ENCODE data around the gene PPFIA4.

The PPFIA4 gene

GRCh38 chr1:203049576-203050180 lies 23.4 kb downstream of the PPFIA4 start:
- H4K91ac ChIP-seq (ENCODE audit: low read depth, low read length, poor library complexity) = no peak overlapping the region
- no peak overlapping the region for H2BK120ac ChIP-seq (ENCODE audit: low read depth, low read length)
- no peak overlapping the region for H2BK5ac ChIP-seq (ENCODE audit: low read length)
- no peak overlapping the region for H4K8ac ChIP-seq (ENCODE audit: low read depth, low read length)
- H3K4me3 ChIP-seq (ENCODE audit: low read length in 2 of 2) = no peak overlapping the region
- H2BK15ac ChIP-seq (ENCODE audit: low read length) = no peak overlapping the region
- peak overlapping the region; percentile 24 for H2AK5ac ChIP-seq (ENCODE audit: low read depth, low read length)
- no peak overlapping the region for H3K14ac ChIP-seq (ENCODE audit: low read length)
- no peak overlapping the region for H3K4me2 ChIP-seq (ENCODE audit: insufficient read depth, low read length, poor library complexity, severe bottlenecking)
- no peak overlapping the region for H3K23ac ChIP-seq (ENCODE audit: low read depth, low read length, poor library complexity)
- H3K4me1 ChIP-seq (ENCODE audit: control insufficient read depth in 2 of 2, insufficient read depth in 1 of 2, low read depth in 1 of 2, low read length in 2 of 2) = peaks cover 0 to 5% of the 10 kb centered on the region in 2 donors
- no peak overlapping the region for H2AFZ ChIP-seq (ENCODE audit: low read length)
- peak overlapping the region; percentile 24 for H3K9ac ChIP-seq (ENCODE audit: low read depth, low read length, poor library complexity)
- no peak overlapping the region for H2BK12ac ChIP-seq (ENCODE audit: low read length)
- H3K36me3 ChIP-seq (replicated peaks in 1 of 2; ENCODE audit: control insufficient read depth in 2 of 2, insufficient read depth in 2 of 2, low read length in 2 of 2) = no peaks in the 10 kb centered on the region
- H3K79me1 ChIP-seq (ENCODE audit: low read depth, low read length) = no peaks in the 10 kb centered on the region
- peaks cover 0 to 70% (median 0%) of the 10 kb centered on the region in 3 experiments for H3K27me3 ChIP-seq (ENCODE audit: control insufficient read depth in 3 of 3, insufficient read depth in 3 of 3, low read depth in 1 of 3, low read length in 3 of 3)
- H3K18ac ChIP-seq (ENCODE audit: low read length) = no peak overlapping the region
- DNase-seq (ENCODE audit: low spot score) = no peak
- H3K9me3 ChIP-seq (replicated peaks in 1 of 2; ENCODE audit: control insufficient read depth in 2 of 2, insufficient read depth in 1 of 2, low read depth in 1 of 2, low read length in 2 of 2) = no peaks in the 10 kb centered on the region
- H3K4ac ChIP-seq (ENCODE audit: low read length) = no peak overlapping the region
- WGBS, 2 donors (ENCODE audit: extremely low coverage in 2 of 2, insufficient read length in 2 of 2, insufficient replicate concordance in 1 of 2) = no CpG with 5 or more reads among the region's 14 CpGs
- no peak overlapping the region for H3K27ac ChIP-seq (replicated peaks; ENCODE audit: low read length)

DNA sequence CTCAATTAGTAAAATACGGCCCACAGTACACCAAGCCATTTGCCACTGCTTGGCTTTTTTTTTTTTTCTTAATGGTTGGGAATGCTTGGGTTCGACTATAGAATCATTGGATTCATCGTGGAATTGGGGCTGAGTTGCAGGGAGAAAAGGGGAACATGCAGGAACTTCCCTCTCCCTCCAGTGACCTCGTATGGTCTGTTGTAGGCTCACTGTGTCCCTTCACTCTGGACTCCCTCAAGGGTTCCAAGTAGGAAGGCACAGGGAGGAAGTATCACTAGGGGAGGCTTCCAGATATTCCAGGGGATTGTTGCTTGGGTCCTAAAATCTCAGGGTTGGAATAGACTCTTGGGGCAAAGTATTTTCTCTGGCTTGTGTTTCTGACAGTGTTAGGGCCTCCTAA lies 24.5 kb downstream of the PPFIA4 start:
- Histone ChIP-seq H3K4me1 (ENCODE audit: control insufficient read depth in 2 of 2, insufficient read depth in 1 of 2, low read depth in 1 of 2, low read length in 2 of 2) (peaks cover 0 to 15% of the 10 kb centered on the region in 2 donors), H2BK12ac (ENCODE audit: low read length) (no peak overlapping the region), H3K36me3 (replicated peaks in 1 of 2; ENCODE audit: control insufficient read depth in 2 of 2, insufficient read depth in 2 of 2, low read length in 2 of 2) (no peaks in the 10 kb centered on the region), H3K18ac (ENCODE audit: low read length) (no peak overlapping the region), H2BK120ac (ENCODE audit: low read depth, low read length) (no peak overlapping the region), H2BK5ac (ENCODE audit: low read length) (no peak overlapping the region), H4K91ac (ENCODE audit: low read depth, low read length, poor library complexity) (no peak overlapping the region), H3K79me1 (ENCODE audit: low read depth, low read length) (no peaks in the 10 kb centered on the region), H4K8ac (ENCODE audit: low read depth, low read length) (no peak overlapping the region), H2AK5ac (ENCODE audit: low read depth, low read length) (no peak overlapping the region), H3K27ac (replicated peaks; ENCODE audit: low read length) (no peak overlapping the region), H3K4me2 (ENCODE audit: insufficient read depth, low read length, poor library complexity, severe bottlenecking) (no peak overlapping the region), H3K14ac (ENCODE audit: low read length) (no peak overlapping the region), H3K9me3 (replicated peaks in 1 of 2; ENCODE audit: control insufficient read depth in 2 of 2, insufficient read depth in 1 of 2, low read depth in 1 of 2, low read length in 2 of 2) (no peaks in the 10 kb centered on the region), H2BK15ac (ENCODE audit: low read length) (no peak overlapping the region), H3K4ac (ENCODE audit: low read length) (no peak overlapping the region), H3K9ac (ENCODE audit: low read depth, low read length, poor library complexity) (no peak overlapping the region), H3K23ac (ENCODE audit: low read depth, low read length, poor library complexity) (no peak overlapping the region), H2AFZ (ENCODE audit: low read length) (no peak overlapping the region), H3K27me3 (ENCODE audit: control insufficient read depth in 3 of 3, insufficient read depth in 3 of 3, low read depth in 1 of 3, low read length in 3 of 3) (peaks cover 0 to 63% (median 0%) of the 10 kb centered on the region in 3 experiments), H3K4me3 (ENCODE audit: low read length in 2 of 2) (no peak overlapping the region)
- WGBS, 2 donors (ENCODE audit: extremely low coverage in 2 of 2, insufficient read length in 2 of 2, insufficient replicate concordance in 1 of 2) = no CpG with 5 or more reads among the region's 4 CpGs
- no peak for DNase-seq (ENCODE audit: low spot score)

GRCh38 chr1:203051841-203052324 lies 25.6 kb downstream of the PPFIA4 start:
- peaks cover 0 to 15% of the 10 kb centered on the region in 2 donors for H3K4me1 ChIP-seq (ENCODE audit: control insufficient read depth in 2 of 2, insufficient read depth in 1 of 2, low read depth in 1 of 2, low read length in 2 of 2)
- no CpG with 5 or more reads among the region's 20 CpGs for WGBS, 2 donors (ENCODE audit: extremely low coverage in 2 of 2, insufficient read length in 2 of 2, insufficient replicate concordance in 1 of 2)
- H2AFZ ChIP-seq (ENCODE audit: low read length) = no peak overlapping the region
- H3K9me3 ChIP-seq (replicated peaks in 1 of 2; ENCODE audit: control insufficient read depth in 2 of 2, insufficient read depth in 1 of 2, low read depth in 1 of 2, low read length in 2 of 2) = no peaks in the 10 kb centered on the region
- H4K91ac ChIP-seq (ENCODE audit: low read depth, low read length, poor library complexity) = no peak overlapping the region
- no peaks in the 10 kb centered on the region for H3K36me3 ChIP-seq (replicated peaks in 1 of 2; ENCODE audit: control insufficient read depth in 2 of 2, insufficient read depth in 2 of 2, low read length in 2 of 2)
- no peak overlapping the region for H3K4ac ChIP-seq (ENCODE audit: low read length)
- no peak overlapping the region for H2BK15ac ChIP-seq (ENCODE audit: low read length)
- H2AK5ac ChIP-seq (ENCODE audit: low read depth, low read length) = no peak overlapping the region
- H3K79me1 ChIP-seq (ENCODE audit: low read depth, low read length) = no peaks in the 10 kb centered on the region
- no peak overlapping the region for H3K27ac ChIP-seq (replicated peaks; ENCODE audit: low read length)
- no peak overlapping the region for H2BK12ac ChIP-seq (ENCODE audit: low read length)
- H3K14ac ChIP-seq (ENCODE audit: low read length) = peak overlapping the region; percentile 73
- no peak overlapping the region for H3K4me2 ChIP-seq (ENCODE audit: insufficient read depth, low read length, poor library complexity, severe bottlenecking)
- no peak overlapping the region for H3K23ac ChIP-seq (ENCODE audit: low read depth, low read length, poor library complexity)
- H3K18ac ChIP-seq (ENCODE audit: low read length) = no peak overlapping the region
- H3K9ac ChIP-seq (ENCODE audit: low read depth, low read length, poor library complexity) = no peak overlapping the region
- H4K8ac ChIP-seq (ENCODE audit: low read depth, low read length) = no peak overlapping the region
- no peak for DNase-seq (ENCODE audit: low spot score)
- H2BK5ac ChIP-seq (ENCODE audit: low read length) = no peak overlapping the region
- H3K27me3 ChIP-seq (ENCODE audit: control insufficient read depth in 3 of 3, insufficient read depth in 3 of 3, low read depth in 1 of 3, low read length in 3 of 3) = peaks cover 0 to 63% (median 0%) of the 10 kb centered on the region in 3 experiments
- no peak overlapping the region for H2BK120ac ChIP-seq (ENCODE audit: low read depth, low read length)
- H3K4me3 ChIP-seq (ENCODE audit: low read length in 2 of 2) = no peak overlapping the region

- Histone ChIP-seq H2BK12ac (ENCODE audit: low read length) (no peak overlapping the region), H3K4me3 (ENCODE audit: low read length in 2 of 2) (no peak overlapping the region), H4K91ac (ENCODE audit: low read depth, low read length, poor library complexity) (no peak overlapping the region), H2BK15ac (ENCODE audit: low read length) (no peak overlapping the region), H3K27me3 (ENCODE audit: control insufficient read depth in 3 of 3, insufficient read depth in 3 of 3, low read depth in 1 of 3, low read length in 3 of 3) (peaks cover 0 to 57% (median 0%) of the 10 kb centered on the region in 3 experiments), H3K4me2 (ENCODE audit: insufficient read depth, low read length, poor library complexity, severe bottlenecking) (no peak overlapping the region), H3K9ac (ENCODE audit: low read depth, low read length, poor library complexity) (no peak overlapping the region), H3K14ac (ENCODE audit: low read length) (no peak overlapping the region), H3K4ac (ENCODE audit: low read length) (no peak overlapping the region), H3K23ac (ENCODE audit: low read depth, low read length, poor library complexity) (no peak overlapping the region), H3K4me1 (ENCODE audit: control insufficient read depth in 2 of 2, insufficient read depth in 1 of 2, low read depth in 1 of 2, low read length in 2 of 2) (peaks cover 0 to 15% of the 10 kb centered on the region in 2 donors), H3K18ac (ENCODE audit: low read length) (no peak overlapping the region), H3K79me1 (ENCODE audit: low read depth, low read length) (no peaks in the 10 kb centered on the region), H2BK120ac (ENCODE audit: low read depth, low read length) (no peak overlapping the region), H3K36me3 (replicated peaks in 1 of 2; ENCODE audit: control insufficient read depth in 2 of 2, insufficient read depth in 2 of 2, low read length in 2 of 2) (no peaks in the 10 kb centered on the region), H2BK5ac (ENCODE audit: low read length) (no peak overlapping the region), H2AFZ (ENCODE audit: low read length) (no peak overlapping the region), H2AK5ac (ENCODE audit: low read depth, low read length) (no peak overlapping the region), H4K8ac (ENCODE audit: low read depth, low read length) (no peak overlapping the region), H3K9me3 (replicated peaks in 1 of 2; ENCODE audit: control insufficient read depth in 2 of 2, insufficient read depth in 1 of 2, low read depth in 1 of 2, low read length in 2 of 2) (no peaks in the 10 kb centered on the region), H3K27ac (replicated peaks; ENCODE audit: low read length) (no peak overlapping the region)
- WGBS, 2 donors (ENCODE audit: extremely low coverage in 2 of 2, insufficient read length in 2 of 2, insufficient replicate concordance in 1 of 2) = no CpG with 5 or more reads among the region's 3 CpGs
- DNase-seq (ENCODE audit: low spot score) = no peak
These were observed 26.3 kb downstream of the PPFIA4 start for GRCh38 chr1:203052601-203053000.

Data from neuronal stem cell (in vitro differentiated cells).